Neuronal stem cell (in vitro differentiated cells): ENCODE data around the gene FGD2.

Experiments used
- DNase-seq: peaks from one replicate; pipeline ENCODE4 v3.0.0-alpha.2; 2013; ENCODE audit warnings: low spot score
- H2AFZ ChIP-seq: one replicate; pipeline ENCODE4 v1.6.1; 2013; ENCODE audit warnings: mild to moderate bottlenecking, low read length, inconsistent platforms
- H2AK5ac ChIP-seq: 2 replicates; pipeline ENCODE4 v1.6.1; 2013; ENCODE audit warnings: low read depth, mild to moderate bottlenecking, inconsistent platforms, low read length, moderate library complexity, mixed read lengths
- H2BK120ac ChIP-seq: 2 replicates; pipeline ENCODE4 v1.6.1; 2013; ENCODE audit warnings: low read depth, mild to moderate bottlenecking, inconsistent platforms, low read length, moderate library complexity, mixed read lengths
- H2BK12ac ChIP-seq: one replicate; pipeline ENCODE4 v1.6.1; 2013; ENCODE audit warnings: low read length, inconsistent platforms
- H2BK15ac ChIP-seq: 2 replicates; pipeline ENCODE4 v1.6.1; 2013; ENCODE audit warnings: mild to moderate bottlenecking, low read length, inconsistent platforms, mixed read lengths
- H2BK5ac ChIP-seq: one replicate; pipeline ENCODE4 v1.6.1; 2013; ENCODE audit warnings: inconsistent platforms, mild to moderate bottlenecking, low read length, moderate library complexity
- H3K14ac ChIP-seq: one replicate; pipeline ENCODE4 v1.6.1; 2013; ENCODE audit warnings: low read length, inconsistent platforms
- H3K18ac ChIP-seq: 2 replicates; pipeline ENCODE4 v1.6.1; 2013; ENCODE audit warnings: low read length, inconsistent platforms
- H3K23ac ChIP-seq: 2 replicates; pipeline ENCODE4 v1.6.1; 2013; ENCODE audit warnings: low read depth, mild to moderate bottlenecking, mixed read lengths, low read length, inconsistent platforms; ENCODE audit not compliant: poor library complexity
- H3K27ac ChIP-seq: replicated peaks from 3 replicates; pipeline ENCODE4 v1.5.1; 2013; ENCODE audit warnings: low read length, inconsistent platforms
- H3K27me3 ChIP-seq, 3 experiments: 2 replicates each; pipeline ENCODE4 v1.6.1; 2013; ENCODE audit warnings: low read length in 3 of 3, mild to moderate bottlenecking in 2 of 3, inconsistent platforms in 1 of 3, low read depth in 1 of 3, mixed read lengths in 1 of 3, moderate library complexity in 1 of 3; ENCODE audit not compliant: control insufficient read depth in 3 of 3, insufficient read depth in 3 of 3
- H3K36me3 ChIP-seq, 2 donors: replicated peaks in 1 of 2; 2 replicates each; pipeline ENCODE4 v1.6.1; 2013; ENCODE audit warnings: low read length in 2 of 2; ENCODE audit not compliant: control insufficient read depth in 2 of 2, insufficient read depth in 2 of 2
- H3K4ac ChIP-seq: 2 replicates; pipeline ENCODE4 v1.6.1; 2013; ENCODE audit warnings: inconsistent platforms, mild to moderate bottlenecking, low read length, moderate library complexity
- H3K4me1 ChIP-seq, 2 donors: 1 replicate in 1 of 2; 2 replicates in 1 of 2; pipeline ENCODE4 v1.6.1; 2013; ENCODE audit warnings: low read length in 2 of 2, low read depth in 1 of 2; ENCODE audit not compliant: control insufficient read depth in 2 of 2, insufficient read depth in 1 of 2
- H3K4me2 ChIP-seq: one replicate; pipeline ENCODE4 v1.6.1; 2013; ENCODE audit warnings: mild to moderate bottlenecking, low read length, inconsistent platforms; ENCODE audit not compliant: insufficient read depth, poor library complexity, severe bottlenecking
- H3K4me3 ChIP-seq, 2 donors: 2 replicates each; pipeline ENCODE4 v1.5.1; 2013; ENCODE audit warnings: low read length in 2 of 2, mild to moderate bottlenecking in 2 of 2, inconsistent platforms in 1 of 2, moderate library complexity in 1 of 2
- H3K79me1 ChIP-seq: one replicate; pipeline ENCODE4 v1.6.1; 2013; ENCODE audit warnings: low read depth, mild to moderate bottlenecking, inconsistent platforms, low read length, moderate library complexity
- H3K9ac ChIP-seq: one replicate; pipeline ENCODE4 v1.6.1; 2013; ENCODE audit warnings: mild to moderate bottlenecking, low read depth, low read length, inconsistent platforms; ENCODE audit not compliant: poor library complexity
- H3K9me3 ChIP-seq, 2 donors: replicated peaks in 1 of 2; 2 replicates each; pipeline versions ENCODE3 to v1.6.1; 2013; ENCODE audit warnings: low read length in 2 of 2, mild to moderate bottlenecking in 2 of 2, inconsistent platforms in 1 of 2, low read depth in 1 of 2, mixed read lengths in 1 of 2, moderate library complexity in 1 of 2; ENCODE audit not compliant: control insufficient read depth in 2 of 2, insufficient read depth in 1 of 2
- H4K8ac ChIP-seq: one replicate; pipeline ENCODE4 v1.6.1; 2013; ENCODE audit warnings: low read depth, mild to moderate bottlenecking, inconsistent platforms, low read length, moderate library complexity
- H4K91ac ChIP-seq: one replicate; pipeline ENCODE4 v1.6.1; 2013; ENCODE audit warnings: low read length, low read depth, mild to moderate bottlenecking, inconsistent platforms; ENCODE audit not compliant: poor library complexity
- WGBS, 2 donors: extraction: QIAGEN DNeasy Blood & Tissue Kit; methylation state at CpG; one replicate each; pipeline ENCODE4 v1.1.7; 2013; ENCODE audit warnings: missing lambda C conversion rate in 2 of 2, mixed read lengths in 1 of 2; ENCODE audit not compliant: insufficient read length in 2 of 2, insufficient replicate concordance in 1 of 2; ENCODE audit errors: extremely low coverage in 2 of 2; 5-methylcytosine and 5-hydroxymethylcytosine counted together

The FGD2 gene

DNA sequence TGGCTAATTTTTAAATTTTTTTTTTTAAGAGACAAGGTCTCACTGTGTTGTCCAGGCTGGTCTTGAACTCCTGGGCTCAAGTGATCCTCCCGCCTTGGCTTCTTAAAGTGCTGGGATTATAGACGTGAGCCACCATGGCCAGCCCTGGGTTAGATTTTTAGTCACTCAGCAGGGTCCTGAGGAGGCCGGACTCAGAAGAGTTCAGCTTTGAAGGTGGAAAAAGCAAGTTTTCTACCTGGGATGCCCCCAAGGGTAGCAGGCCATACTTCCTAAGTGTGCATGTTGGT, 44.2 kb downstream of the FGD2 start:
- Histone ChIP-seq H2BK12ac (no peak overlapping the region), H3K9me3 (no peaks in the 10 kb centered on the region)

DNA sequence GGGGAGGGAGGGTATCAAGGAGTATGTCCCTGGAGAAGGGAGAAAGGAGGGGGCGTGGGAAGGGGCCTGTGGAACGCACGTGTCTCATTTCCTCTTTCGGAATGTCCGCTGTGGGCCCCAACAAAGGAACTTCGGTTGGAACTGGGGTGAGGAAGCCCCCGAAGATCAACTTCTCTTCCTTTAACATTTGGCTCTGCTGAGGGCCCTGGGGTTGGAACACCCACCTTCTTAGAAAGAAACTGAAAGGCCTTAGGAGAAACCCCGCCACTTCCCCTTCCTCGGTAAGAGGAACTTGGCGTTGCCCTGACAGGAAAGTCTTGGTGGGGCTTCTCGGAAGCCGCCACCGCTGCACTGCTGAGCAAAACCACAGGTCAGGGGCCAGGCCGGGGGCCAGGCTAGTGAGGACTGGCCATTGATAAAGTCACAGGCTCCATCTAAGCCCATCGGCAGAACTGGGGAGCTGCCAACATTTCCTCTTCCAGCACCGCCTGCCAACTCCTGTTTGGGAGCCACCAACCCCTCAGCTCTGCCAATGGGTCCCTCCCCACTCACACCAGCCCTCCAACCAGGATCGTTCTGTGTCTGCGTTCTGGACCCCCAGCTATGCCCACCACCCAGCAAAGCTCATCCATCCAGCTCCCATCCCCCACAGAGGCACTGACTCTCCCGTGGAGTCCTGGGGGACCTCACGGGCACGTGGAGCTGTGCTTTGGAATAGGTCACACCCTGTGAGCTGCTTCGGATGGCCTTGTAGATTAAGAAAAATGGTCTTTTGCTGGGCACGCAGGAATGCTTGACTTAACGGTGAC, 44.8 kb downstream of the FGD2 start:
- H3K27me3 ChIP-seq = no peaks in the 10 kb centered on the region
- H3K79me1 ChIP-seq = no peaks in the 10 kb centered on the region
- no peak overlapping the region for H2BK5ac ChIP-seq
- peak overlapping the region; percentile 16 for H2BK15ac ChIP-seq
- H3K18ac ChIP-seq = no peak overlapping the region
- DNase-seq = no peak
- H3K14ac ChIP-seq = no peak overlapping the region
- H3K4me3 ChIP-seq = no peak overlapping the region
- H2AK5ac ChIP-seq = no peak overlapping the region
- peak overlapping the region; percentile 24 for H2AFZ ChIP-seq
- no peak overlapping the region for H3K4ac ChIP-seq
- no CpG with 5 or more reads among the region's 24 CpGs for WGBS, 2 donors
- H4K8ac ChIP-seq = no peak overlapping the region
- peak overlapping the region; percentile 25 for H3K9ac ChIP-seq
- H3K23ac ChIP-seq = no peak overlapping the region
- H3K27ac ChIP-seq = no peak overlapping the region
- H3K4me1 ChIP-seq = peaks cover 10 to 14% of the 10 kb centered on the region in 2 donors
- no peak overlapping the region for H4K91ac ChIP-seq
- H2BK12ac ChIP-seq = no peak overlapping the region
- no peaks in the 10 kb centered on the region for H3K36me3 ChIP-seq
- H3K9me3 ChIP-seq = no peaks in the 10 kb centered on the region
- H2BK120ac ChIP-seq = no peak overlapping the region
- H3K4me2 ChIP-seq = no peak overlapping the region

More for the DNA sequence above, 44.2 kb downstream of the FGD2 start:
- Histone ChIP-seq H3K79me1 (no peaks in the 10 kb centered on the region), H4K91ac (no peak overlapping the region), H3K4me2 (no peak overlapping the region), H2BK15ac (no peak overlapping the region), H3K14ac (no peak overlapping the region), H3K36me3 (no peaks in the 10 kb centered on the region), H2BK120ac (no peak overlapping the region), H3K4me1 (peaks cover 8 to 14% of the 10 kb centered on the region in 2 donors), H4K8ac (no peak overlapping the region), H3K23ac (no peak overlapping the region), H3K27ac (no peak overlapping the region), H3K9ac (no peak overlapping the region), H2BK5ac (no peak overlapping the region), H3K4me3 (no peak overlapping the region), H3K18ac (no peak overlapping the region), H3K4ac (no peak overlapping the region), H3K27me3 (no peaks in the 10 kb centered on the region), H2AK5ac (no peak overlapping the region), H2AFZ (no peak overlapping the region)
- whole genome bisulfite sequencing, 2 donors = no CpG with 5 or more reads among the region's 3 CpGs
- DNase-seq = no peak

DNA sequence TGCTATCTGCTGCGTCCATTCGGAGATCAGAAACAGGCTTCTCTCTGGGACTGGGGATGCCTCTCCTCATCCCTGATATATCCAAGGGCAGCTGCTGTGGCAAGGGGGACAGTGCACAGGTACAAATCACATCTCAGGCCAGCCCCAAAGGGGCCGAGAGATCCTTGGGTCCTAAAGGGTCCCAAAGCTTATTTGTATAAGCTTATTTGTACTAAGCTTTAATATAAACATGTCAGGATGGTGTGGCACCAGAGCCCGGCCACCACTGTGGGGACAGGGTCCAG, 45.3 kb downstream of the FGD2 start:
- no CpG with 5 or more reads among the region's 4 CpGs for WGBS, 2 donors

DNA sequence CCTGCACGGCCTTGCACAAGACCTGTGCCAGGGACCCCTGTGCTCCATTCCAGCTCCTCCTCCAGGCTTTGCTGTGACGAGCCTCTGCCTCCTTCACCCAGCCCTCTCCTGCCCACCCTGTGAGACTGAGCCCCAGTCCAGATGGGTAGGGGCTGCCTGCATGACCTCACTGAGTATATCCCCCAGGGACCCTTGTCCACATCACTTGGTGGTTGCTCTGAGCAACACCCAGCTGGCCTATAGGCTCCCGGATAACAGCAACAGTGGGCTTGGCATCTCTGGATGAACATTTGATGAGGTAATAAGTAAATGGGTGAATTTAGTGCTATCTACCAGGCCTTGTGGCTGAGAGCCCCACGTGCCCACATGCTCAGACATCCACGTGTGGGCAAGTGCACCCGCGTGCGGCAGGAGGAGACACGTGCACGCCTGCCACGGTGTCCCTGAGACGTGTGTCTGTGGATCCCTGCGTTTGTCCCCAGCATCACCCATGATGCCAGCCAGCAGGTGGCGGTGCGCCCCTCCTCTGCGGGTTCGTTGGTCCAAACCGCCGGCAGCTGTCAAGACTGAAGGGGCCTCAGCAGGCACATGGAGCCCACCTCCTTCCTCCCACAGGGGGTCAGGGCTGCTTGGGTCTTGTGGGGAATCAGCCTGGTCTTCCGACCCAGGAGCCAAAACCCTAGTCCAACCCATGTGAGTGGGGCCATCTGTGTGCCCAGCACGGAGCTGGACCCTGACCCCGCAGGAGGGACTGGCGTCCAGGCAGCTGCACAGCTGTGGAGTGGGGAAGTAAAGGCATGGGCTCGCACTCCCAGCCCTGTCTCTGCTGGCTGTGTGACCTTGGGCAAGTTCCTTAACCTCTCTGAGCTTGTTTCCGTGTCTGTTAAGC, 45.9 kb downstream of the FGD2 start:
- peak overlapping the region; percentile 20 for H3K18ac ChIP-seq
- H4K8ac ChIP-seq = no peak overlapping the region
- peak overlapping the region; percentile 6 for H3K23ac ChIP-seq
- H2BK12ac ChIP-seq = peak overlapping the region; percentile 67
- no peak overlapping the region for H3K27ac ChIP-seq
- H4K91ac ChIP-seq = no peak overlapping the region
- peak overlapping the region in 1 of 2 donors; percentile 18 for H3K4me3 ChIP-seq
- no peak overlapping the region for H2BK120ac ChIP-seq
- no peak overlapping the region for H2AFZ ChIP-seq
- H3K36me3 ChIP-seq = no peaks in the 10 kb centered on the region
- no peaks in the 10 kb centered on the region for H3K27me3 ChIP-seq
- peak overlapping the region; percentile 42 for H2AK5ac ChIP-seq
- H3K4me1 ChIP-seq = peaks cover 12 to 14% of the 10 kb centered on the region in 2 donors
- H3K4me2 ChIP-seq = no peak overlapping the region
- peak overlapping the region; percentile 16 for H2BK15ac ChIP-seq
- H3K9ac ChIP-seq = no peak overlapping the region
- H3K14ac ChIP-seq = peak overlapping the region; percentile 14
- H3K79me1 ChIP-seq = no peaks in the 10 kb centered on the region
- no peak overlapping the region for H3K4ac ChIP-seq
- peak; percentile 75 for DNase-seq
- H2BK5ac ChIP-seq = no peak overlapping the region
- H3K9me3 ChIP-seq = no peaks in the 10 kb centered on the region
- WGBS, 2 donors = no CpG with 5 or more reads among the region's 25 CpGs

More for the DNA sequence above, 45.3 kb downstream of the FGD2 start:
- no peak overlapping the region for H3K18ac ChIP-seq
- H3K27me3 ChIP-seq = no peaks in the 10 kb centered on the region
- no peak overlapping the region for H4K91ac ChIP-seq
- DNase-seq = no peak
- no peak overlapping the region for H3K4me2 ChIP-seq
- no peak overlapping the region for H4K8ac ChIP-seq
- no peak overlapping the region for H3K23ac ChIP-seq
- no peak overlapping the region for H3K14ac ChIP-seq
- H2AK5ac ChIP-seq = no peak overlapping the region
- H2BK5ac ChIP-seq = no peak overlapping the region
- H3K79me1 ChIP-seq = no peaks in the 10 kb centered on the region
- H2BK15ac ChIP-seq = peak overlapping the region; percentile 16
- H3K4me3 ChIP-seq = no peak overlapping the region
- peak overlapping the region; percentile 67 for H2BK12ac ChIP-seq
- no peak overlapping the region for H2AFZ ChIP-seq
- H3K4ac ChIP-seq = no peak overlapping the region
- H3K36me3 ChIP-seq = no peaks in the 10 kb centered on the region
- H3K27ac ChIP-seq = no peak overlapping the region
- H3K9ac ChIP-seq = no peak overlapping the region
- H3K4me1 ChIP-seq = peaks cover 10 to 14% of the 10 kb centered on the region in 2 donors
- no peaks in the 10 kb centered on the region for H3K9me3 ChIP-seq
- no peak overlapping the region for H2BK120ac ChIP-seq
